Suprapubic skin (tissue), 4 donors: Measurements from ENCODE around the gene FUT3.

Experiments used
- CTCF ChIP-seq, 2 donors: fragments of 200-600 bp in 1 of 2; fragments of 450-650 bp in 1 of 2; sonication (generic) in 1 of 2; IDR thresholded peaks; one replicate each; pipeline ENCODE4 v1.5.1; 2016 to 2019; ENCODE audit warnings: antibody characterized with exemption in 2 of 2, mild to moderate bottlenecking in 1 of 2, moderate library complexity in 1 of 2
- EP300 ChIP-seq: sonication (generic); formaldehyde crosslinking; IDR thresholded peaks from one replicate; pipeline ENCODE4 v1.6.1; 2017; ENCODE audit warnings: antibody characterized with exemption
- POLR2A ChIP-seq, 2 donors: fragments of 450-650 bp; IDR thresholded peaks; one replicate each; pipeline ENCODE4 v1.6.1; 2017; ENCODE audit warnings: antibody characterized with exemption in 2 of 2, mild to moderate bottlenecking in 2 of 2, moderate library complexity in 2 of 2
- POLR2AphosphoS5 ChIP-seq, 3 donors: sonication (generic); formaldehyde crosslinking; IDR thresholded peaks; one replicate each; pipeline ENCODE4 v1.6.1; 2017; ENCODE audit warnings: antibody characterized with exemption in 3 of 3

DNA sequence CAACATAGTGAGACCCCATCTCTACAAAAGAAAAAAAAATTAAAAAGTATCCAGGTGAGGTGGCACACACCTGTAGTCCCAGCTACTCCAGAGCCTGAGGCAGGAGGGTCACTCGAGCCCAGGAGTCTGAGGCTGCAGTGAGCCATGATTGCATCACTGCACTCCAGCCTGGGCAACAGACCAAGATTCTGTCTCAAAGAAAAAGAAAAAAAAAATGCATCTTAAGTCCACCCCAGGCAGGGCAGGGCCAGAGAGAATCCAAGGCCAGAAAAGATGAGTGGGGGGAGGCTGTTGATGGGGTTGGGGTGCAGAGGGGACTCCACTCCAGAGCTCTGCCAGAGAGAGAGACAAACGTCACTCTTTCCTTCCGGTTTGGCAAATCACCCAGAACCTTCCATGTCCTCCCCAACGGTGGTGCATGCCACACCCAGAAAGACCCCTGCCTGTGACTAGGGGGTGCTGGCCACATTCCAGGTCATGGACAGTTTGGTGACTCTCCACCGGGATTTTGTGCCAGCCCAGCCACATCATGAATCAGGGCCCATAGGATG, 431 bp downstream of the FUT3 start:
- TF ChIP-seq POLR2A (IDR thresholded peaks at IDR 0.05): no peak
- no peak for TF ChIP-seq POLR2AphosphoS5 (IDR thresholded peaks at IDR 0.05)
- no peak for TF ChIP-seq CTCF (IDR thresholded peaks at IDR 0.05)
- TF ChIP-seq EP300: no peak
